AG04449 (cell line): Measurements from ENCODE around the gene ALG9.

Source experiments
- CTCF ChIA-PET: fragments of 350-600 bp; formaldehyde crosslinking; extraction: SDS; loops from one replicate; lab custom pipeline; 2021; ENCODE audit warnings: antibody characterized with exemption; lab: Yijun Ruan, JAX
- POLR2A ChIA-PET: fragments of 400-600, 350-600 bp; formaldehyde crosslinking; extraction: SDS; loops from one replicate; lab custom pipeline; 2020; ENCODE audit warnings: antibody characterized with exemption, inconsistent platforms; lab: Yijun Ruan, JAX
- DNase-seq: peaks from one replicate; pipeline ENCODE4 v3.0.0-alpha.2; 2010; ENCODE audit warnings: low read depth, low spot score
- H3K4me3 ChIP-seq: 2 replicates; pipeline ENCODE4 v1.5.1; 2011; ENCODE audit warnings: low read depth, mild to moderate bottlenecking, control low read depth, low read length
- TF ChIP-seq, protein P1 (sequence below): IDR thresholded peaks from one replicate; pipeline ENCODE4 v1.5.1; 2011; ENCODE audit warnings: mild to moderate bottlenecking, moderate library complexity, low read length, control low read depth, inconsistent platforms; ENCODE audit not compliant: insufficient read depth; ENCODE audit errors: missing control alignments

Gene ALG9

DNA sequence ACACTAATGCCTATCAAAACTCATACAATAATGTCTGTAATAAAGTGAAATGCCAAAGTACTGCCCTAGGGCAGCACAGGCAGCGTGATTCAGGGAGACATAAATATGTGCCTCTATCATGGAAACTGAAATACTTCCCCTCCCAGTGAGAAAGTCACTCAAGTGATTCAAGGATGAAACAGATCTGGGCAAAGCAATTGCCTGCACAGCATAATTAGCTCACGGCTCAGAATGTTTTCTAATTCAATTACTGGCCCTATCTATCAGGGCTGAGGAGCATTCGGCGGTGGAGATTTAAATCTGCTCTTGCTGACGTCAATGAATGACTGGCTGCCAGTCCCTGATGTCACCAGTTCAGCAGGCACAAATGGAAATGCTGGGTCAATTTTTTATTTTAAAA is 77.5 kb downstream of the ALG9 start:
- peak; percentile 57 for DNase-seq
- ChIA-PET POLR2A (interaction anchor here (0.7 kb wide), 1 partner anchor 16 kb away, joined by 3 read pairs; no protein-coding TSS in a partner anchor), CTCF (interaction anchor here (1.1 to 3.8 kb wide), 6 partner anchors 10 to 207 kb away, joined by 3 to 27 read pairs (median 10); no protein-coding TSS in a partner anchor)
- TF ChIP-seq, protein P1, sequence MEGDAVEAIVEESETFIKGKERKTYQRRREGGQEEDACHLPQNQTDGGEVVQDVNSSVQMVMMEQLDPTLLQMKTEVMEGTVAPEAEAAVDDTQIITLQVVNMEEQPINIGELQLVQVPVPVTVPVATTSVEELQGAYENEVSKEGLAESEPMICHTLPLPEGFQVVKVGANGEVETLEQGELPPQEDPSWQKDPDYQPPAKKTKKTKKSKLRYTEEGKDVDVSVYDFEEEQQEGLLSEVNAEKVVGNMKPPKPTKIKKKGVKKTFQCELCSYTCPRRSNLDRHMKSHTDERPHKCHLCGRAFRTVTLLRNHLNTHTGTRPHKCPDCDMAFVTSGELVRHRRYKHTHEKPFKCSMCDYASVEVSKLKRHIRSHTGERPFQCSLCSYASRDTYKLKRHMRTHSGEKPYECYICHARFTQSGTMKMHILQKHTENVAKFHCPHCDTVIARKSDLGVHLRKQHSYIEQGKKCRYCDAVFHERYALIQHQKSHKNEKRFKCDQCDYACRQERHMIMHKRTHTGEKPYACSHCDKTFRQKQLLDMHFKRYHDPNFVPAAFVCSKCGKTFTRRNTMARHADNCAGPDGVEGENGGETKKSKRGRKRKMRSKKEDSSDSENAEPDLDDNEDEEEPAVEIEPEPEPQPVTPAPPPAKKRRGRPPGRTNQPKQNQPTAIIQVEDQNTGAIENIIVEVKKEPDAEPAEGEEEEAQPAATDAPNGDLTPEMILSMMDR: no peak
- H3K4me3 ChIP-seq: no peak overlapping the region

DNA sequence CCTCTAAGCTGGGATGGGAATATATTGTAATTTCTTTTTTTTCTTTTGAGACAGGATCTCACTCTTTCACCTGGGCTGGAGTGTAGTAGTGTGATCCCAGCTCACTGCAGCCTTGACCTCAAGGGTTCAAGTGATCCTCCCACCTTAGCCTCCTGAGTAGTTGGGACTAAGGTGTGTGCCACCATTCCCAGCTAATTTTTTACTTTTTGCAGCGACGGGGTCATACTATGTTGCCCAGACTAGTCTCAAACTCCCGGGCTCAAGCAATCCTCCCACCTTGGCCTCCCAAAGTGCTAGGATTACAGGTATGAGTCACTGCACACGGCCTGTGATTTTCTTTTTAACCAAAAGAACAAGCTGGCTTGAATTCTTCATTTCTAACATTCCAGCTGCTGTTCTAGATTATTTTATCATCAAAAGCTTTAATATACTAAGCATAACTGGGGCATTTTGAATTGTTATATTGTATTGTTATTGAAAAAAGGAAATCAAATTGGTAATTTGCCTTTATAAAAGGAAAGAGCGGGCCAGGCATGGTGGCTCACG is 78.4 kb downstream of the ALG9 start:
- no peak overlapping the region for H3K4me3 ChIP-seq
- ChIA-PET CTCF (interaction anchor here (1.0 to 3.8 kb wide), 7 partner anchors 11 to 206 kb away, joined by 3 to 27 read pairs (median 6); no protein-coding TSS in a partner anchor), POLR2A (interaction anchor here (0.6 to 1.2 kb wide), 3 partner anchors 26 to 236 kb away, joined by 3 to 4 read pairs (median 4); no protein-coding TSS in a partner anchor)
- TF ChIP-seq, protein P1: no peak
- DNase-seq: no peak

DNA sequence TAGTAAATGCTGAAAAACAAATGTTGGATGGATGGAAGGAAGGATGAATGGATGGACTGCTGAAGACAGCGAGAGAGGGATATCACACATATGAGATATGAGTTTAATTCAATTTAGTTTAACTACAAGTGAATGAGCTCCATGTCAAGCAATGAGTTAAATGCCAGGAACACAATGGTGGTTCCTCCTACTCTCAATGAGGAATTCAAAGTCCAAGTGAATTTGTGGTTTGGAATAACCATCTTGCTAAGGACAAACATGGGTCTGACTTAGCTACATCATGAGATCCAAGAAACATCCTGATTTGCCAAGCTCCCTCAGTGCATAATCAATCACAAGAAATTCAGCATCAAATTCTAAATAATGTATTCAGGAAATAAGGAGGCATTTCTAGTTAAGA is 79.1 kb downstream of the ALG9 start:
- H3K4me3 ChIP-seq: no peak overlapping the region
- TF ChIP-seq, protein P1: no peak
- ChIA-PET POLR2A (interaction anchor here (1.2 kb wide), 1 partner anchor 27 kb away, joined by 4 read pairs; no protein-coding TSS in a partner anchor), CTCF (interaction anchor here (1.0 to 3.8 kb wide), 7 partner anchors 10 to 205 kb away, joined by 3 to 27 read pairs (median 6); no protein-coding TSS in a partner anchor)
- DNase-seq: no peak

DNA sequence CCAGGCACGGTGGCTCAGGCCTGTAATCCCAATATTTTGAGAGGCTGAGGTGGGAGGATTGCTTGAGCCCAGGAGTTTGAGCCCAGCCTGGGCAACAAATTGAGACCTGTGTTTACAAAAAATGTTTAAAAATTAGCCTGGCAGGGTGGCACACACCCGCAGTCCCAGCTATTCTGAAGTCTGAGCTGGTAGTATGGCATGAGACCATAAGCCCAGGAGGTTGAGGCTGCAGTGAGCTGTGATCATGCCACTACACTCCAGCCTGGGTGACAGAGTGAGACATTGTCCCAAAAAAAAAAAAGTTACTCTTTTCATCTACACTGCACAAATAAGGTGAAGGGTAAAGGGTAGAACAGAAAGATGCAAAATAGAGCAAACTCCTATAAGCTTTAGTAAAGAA is 82.9 kb downstream of the ALG9 start:
- CTCF ChIA-PET: interaction anchor here (0.7 to 6.0 kb wide), 3 partner anchors 9 to 240 kb away, joined by 3 to 48 read pairs (median 3); no protein-coding TSS in a partner anchor
- POLR2A ChIA-PET: no interaction called here
- no peak for DNase-seq
- no peak overlapping the region for H3K4me3 ChIP-seq
- TF ChIP-seq, protein P1: no peak

DNA sequence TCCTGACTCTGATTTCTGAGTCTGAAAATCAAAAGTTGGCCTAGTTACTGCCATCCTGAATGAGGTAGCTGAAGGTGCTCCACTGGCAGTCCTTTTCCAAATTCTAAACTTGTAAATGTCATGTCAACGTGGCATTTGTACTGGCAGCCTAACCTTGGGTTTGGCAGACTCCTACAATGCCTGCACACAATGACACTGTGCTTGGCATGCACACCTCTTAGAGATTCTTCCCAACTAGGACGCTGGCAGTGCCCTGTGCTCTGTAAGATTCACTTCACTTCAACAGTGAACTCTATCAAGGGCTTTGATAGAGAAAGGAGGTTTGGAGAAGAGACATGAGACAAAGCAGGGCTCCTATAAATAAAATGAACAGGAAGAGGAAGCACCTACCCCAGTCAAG is 83.3 kb downstream of the ALG9 start:
- ChIA-PET CTCF (interaction anchor here (6.0 kb wide), 1 partner anchor 11 kb away, joined by 48 read pairs; no protein-coding TSS in a partner anchor), POLR2A (no interaction called here)
- TF ChIP-seq, protein P1: no peak
- H3K4me3 ChIP-seq: no peak overlapping the region
- DNase-seq: no peak

DNA sequence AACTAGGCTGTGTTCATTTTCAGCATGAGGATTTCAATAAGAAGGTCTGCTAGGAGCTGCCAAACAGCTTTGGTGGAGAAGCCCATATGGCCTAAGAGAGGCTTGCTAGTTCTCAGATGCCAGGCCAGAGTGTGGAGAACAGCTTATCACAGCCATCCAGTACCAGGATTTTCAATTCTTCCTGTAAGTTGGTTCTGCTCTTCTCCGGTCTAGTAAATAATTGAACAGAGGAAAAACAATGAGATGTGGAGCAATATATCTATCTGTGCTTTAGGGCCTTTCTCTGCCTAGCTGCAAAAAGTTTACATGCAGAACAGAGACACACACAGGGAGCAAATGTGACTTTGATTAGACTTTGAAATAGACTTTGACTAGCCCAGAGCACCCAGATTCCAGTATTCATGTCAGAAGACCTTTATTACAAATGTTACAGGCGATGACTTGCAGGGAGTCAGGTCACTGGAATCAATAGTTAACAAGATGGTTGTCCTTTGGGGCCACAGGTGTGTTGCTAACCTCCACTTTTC is 85.4 kb downstream of the ALG9 start:
- no peak overlapping the region for H3K4me3 ChIP-seq
- POLR2A ChIA-PET: no interaction called here
- no peak for DNase-seq
- CTCF ChIA-PET: interaction anchor here (1.1 to 6.0 kb wide), 3 partner anchors 9 to 158 kb away, joined by 3 to 48 read pairs (median 3); no protein-coding TSS in a partner anchor
- TF ChIP-seq, protein P1: no peak
